Activated CD4-positive, alpha-beta T cell treated with anti-CD3 and anti-CD28 coated beads for 1 hour (primary cell): Measurements from ENCODE around the gene RIOK1.

ENCODE experiments used
- DNase-seq: peaks from one replicate; pipeline ENCODE4 v3.0.0-alpha.2; 2020

RIOK1 gene

GRCh38 chr6:7410851-7411250 is 21.2 kb downstream of the RIOK1 start:
- DNase-seq: no peak

DNA sequence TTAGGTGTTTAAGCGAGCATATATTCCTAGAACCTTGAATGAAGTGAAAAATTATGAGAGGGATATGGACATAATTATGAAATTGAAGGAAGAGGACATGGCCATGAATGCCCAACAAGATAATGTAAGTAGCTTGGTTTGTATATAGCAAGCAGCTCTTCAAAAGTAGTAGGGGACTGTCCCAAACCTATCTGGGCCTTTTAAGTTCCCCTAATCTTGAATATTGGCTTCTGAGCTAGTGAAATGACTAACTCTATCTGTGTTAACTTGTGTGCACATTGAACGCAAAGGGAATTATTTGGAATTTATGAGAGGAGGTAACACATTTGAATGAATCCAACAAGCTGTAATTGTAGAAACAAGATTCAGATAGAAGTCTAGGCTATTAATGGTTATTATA is 21.7 kb downstream of the RIOK1 start:
- no peak for DNase-seq

DNA sequence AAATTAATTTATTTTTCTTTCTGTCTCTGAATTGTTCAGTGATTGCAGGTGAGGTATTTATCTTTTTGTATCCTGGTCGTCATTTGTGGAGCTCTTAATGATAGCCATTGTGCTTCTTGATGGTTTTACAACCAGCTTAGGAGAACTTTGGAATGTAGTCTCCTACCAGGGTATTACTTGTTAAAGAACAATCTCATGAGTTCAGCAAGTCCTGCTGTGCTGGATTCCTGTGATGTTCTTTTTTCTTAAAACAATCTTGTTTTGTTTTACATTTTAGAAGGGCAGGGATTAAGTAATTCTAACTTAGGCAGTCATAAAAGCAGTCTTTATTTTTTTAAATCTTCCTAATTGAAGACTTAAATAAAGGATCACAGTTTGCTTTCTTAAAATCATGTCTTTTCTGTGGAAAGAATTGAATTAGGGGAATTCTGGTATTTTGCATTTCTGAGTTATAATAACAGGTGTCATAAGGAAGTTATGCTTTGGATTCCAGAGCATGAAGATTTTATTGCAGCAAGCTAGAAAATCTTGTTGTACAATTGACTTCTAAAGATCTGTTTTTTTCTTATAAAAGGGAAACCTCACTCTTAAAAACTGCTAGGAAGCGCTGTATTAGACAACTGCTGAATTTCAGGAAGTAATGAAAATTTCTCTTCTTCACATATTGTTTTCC is 23.7 kb downstream of the RIOK1 start:
- no peak for DNase-seq

GRCh38 chr6:7414811-7415210 is 25.2 kb downstream of the RIOK1 start:
- no peak for DNase-seq

DNA sequence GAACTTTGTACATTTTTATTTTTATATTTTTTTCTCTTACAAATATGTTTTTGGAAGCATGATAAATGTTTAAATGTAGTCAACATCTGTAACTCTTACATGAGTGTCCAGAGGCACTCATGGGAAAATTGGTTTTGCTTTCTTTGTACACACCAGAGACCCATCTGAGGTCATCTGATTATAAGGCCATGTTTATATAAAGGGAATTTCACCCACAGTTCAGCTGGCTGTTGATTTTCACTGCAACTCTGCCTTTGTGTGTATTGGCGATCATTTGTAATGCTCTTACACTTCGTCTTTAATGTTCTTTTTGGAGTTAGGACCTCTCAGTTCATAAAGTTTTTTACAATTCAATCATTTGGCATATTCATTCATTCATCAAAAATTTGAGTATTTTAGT is 28.1 kb downstream of the RIOK1 start:
- no peak for DNase-seq

DNA sequence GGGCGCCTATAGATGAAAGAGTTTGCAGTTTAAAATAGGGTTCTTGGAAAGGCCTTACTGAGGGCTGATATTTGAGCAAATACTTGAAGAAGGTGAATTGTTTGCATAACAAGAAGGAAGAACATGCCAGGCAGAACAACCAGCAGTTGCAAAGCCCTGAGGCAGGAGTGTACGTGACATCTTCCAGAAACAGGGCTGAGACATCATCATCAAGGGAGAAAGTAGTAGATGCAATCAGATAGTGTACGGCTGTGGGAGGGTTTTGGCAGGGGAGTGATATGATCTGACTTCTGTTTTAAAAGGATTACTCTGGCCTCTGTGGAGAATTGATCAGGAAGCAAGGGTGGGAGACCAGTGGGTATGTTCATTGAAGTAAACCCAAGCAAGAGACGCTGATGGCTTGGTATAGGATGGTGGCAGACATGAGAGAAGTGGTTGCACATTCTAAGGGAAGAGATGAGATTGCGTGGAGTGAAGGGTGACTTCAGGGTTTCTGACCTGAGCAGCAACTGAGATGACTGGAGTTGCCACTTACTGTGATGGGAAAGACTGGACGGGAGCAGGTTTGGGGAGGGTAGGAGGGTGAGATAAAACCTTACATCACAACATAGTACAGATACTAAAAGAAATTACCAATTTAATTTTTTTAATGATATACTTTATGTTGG is 28.8 kb downstream of the RIOK1 start:
- DNase-seq: no peak

GRCh38 chr6:7419065-7419464 is 29.5 kb downstream of the RIOK1 start:
- no peak for DNase-seq

DNA sequence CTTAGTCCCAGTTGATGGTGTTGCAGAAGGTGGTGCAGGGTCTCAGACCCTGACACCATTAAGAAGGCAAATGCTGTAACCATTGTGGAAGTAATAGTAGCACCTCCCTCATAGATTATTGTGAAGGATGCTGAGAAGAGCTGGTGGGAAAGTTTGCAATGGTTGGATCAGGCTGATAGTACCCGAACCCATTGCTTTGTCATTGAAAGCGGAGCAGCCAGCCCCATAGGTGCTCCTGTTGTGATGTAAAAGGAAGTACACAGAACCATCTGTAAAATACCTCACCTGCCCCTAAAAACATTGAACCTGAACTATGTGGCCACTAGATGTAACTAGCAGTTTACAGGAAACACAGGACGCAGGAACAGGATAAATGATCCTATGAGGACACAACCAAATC is 31.5 kb downstream of the RIOK1 start:
- DNase-seq: no peak

- no peak for DNase-seq
Measured at GRCh38 chr6:7424058-7424457, 34.5 kb downstream of the RIOK1 start.

- no peak for DNase-seq
Measured at GRCh38 chr6:7424967-7425807, 35.6 kb downstream of the RIOK1 start.

- DNase-seq: no peak
Measured at GRCh38 chr6:7425808-7426190, 36.2 kb downstream of the RIOK1 start.

GRCh38 chr6:7426447-7427169 is 37.0 kb downstream of the RIOK1 start:
- no peak for DNase-seq

GRCh38 chr6:7431313-7431673 is 41.7 kb downstream of the RIOK1 start:
- DNase-seq: no peak

GRCh38 chr6:7431674-7432390 is 42.2 kb downstream of the RIOK1 start:
- DNase-seq: no peak

DNA sequence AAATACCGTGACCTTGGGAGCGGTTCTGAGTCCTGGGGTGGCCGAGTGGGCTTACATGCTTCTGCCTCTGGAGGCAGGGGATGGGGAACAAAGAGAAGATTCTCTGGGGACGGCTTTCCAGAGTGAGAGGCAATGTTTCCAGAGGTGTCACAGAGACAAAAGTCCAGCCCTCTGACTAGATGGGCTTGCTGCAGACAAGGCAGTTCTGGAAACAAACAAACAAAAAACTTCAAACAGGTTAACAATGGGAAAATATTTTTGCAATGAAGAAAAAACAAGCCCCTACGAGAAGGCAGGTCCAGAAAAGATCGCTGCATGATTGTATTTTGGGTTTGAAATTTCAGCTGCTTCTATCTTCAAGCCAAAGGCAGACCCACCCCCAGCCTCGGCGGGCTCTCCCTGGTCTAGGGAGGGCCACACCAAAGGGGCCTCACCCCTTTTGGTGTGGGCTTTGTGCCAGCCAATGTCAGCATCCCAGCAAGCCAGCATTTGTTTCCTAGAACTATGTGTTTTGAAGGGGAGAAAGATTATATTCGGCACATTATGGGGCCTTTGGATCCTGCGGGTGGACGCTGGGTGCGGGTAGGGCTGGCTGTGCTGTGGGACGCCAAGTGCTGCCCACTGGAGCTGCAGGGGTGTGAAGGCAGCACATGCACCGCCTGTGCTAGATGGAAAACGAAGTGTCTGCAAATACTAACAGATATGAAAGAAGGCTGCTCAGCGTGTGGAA is 42.9 kb downstream of the RIOK1 start:
- DNase-seq: no peak

GRCh38 chr6:7433121-7433617 is 43.6 kb downstream of the RIOK1 start:
- DNase-seq: no peak

GRCh38 chr6:7434672-7435071 is 45.1 kb downstream of the RIOK1 start:
- no peak for DNase-seq

GRCh38 chr6:7438011-7438410 is 48.4 kb downstream of the RIOK1 start:
- DNase-seq: no peak

- DNase-seq: no peak
Measured at GRCh38 chr6:7439228-7439627, 49.6 kb downstream of the RIOK1 start.

DNA sequence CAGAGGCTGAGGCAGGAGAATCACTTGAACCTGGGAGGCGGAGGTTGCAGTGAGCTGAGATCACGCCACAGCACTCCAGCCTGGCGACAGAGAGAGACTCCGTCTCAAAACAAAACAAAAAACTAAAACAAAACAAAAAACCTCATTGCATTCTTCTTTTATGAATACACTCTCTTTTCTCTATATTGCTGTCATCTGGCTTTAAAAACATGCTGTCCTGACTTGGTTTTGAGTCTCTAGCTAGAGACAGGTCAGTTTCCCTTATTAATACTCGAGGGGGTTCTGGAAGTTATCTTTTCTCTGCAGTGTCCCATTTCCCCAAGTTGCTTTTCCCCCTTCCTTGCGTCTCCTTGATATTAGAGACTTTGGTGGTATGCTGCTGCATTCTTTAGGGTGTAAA is 50.9 kb downstream of the RIOK1 start:
- no peak for DNase-seq

DNA sequence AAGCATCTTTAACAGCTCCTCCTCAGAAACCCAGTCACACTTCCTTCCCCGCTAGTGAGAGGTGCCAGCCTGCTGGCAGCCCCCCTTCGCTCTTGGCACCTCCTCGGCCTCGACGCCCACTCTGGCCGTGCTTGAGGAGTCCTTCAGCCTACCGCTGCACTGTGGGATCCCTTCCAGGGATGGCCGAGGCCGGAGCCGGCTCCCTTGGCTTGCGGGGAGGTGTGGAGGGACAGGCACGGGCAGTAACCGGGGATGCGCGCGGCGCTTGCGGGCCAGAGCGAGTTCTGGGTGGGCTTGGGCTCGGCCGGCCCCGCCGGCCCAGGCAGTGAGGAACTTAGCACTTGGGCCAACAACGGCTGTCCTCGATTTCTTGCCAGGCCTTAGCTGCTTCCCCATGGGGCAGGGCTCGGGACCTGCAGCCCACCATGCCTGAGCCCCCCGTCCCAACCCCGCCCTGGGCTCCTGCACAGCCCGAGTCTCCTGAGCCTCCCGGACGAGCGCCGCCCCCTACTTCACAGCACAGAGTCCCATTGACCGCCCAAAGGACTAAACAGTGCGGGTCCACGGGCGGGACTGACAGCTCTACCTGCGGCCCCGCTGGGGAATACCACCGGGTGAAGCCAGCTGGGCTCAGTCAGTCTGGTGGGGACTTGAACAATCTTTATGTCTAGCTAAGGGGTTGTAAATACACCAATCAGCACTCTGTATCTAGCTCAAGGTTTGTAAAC is 51.6 kb downstream of the RIOK1 start:
- DNase-seq: no peak
